Endothelial cell of umbilical vein (primary cell): ENCODE data around the gene ACTG1. TPM values are rescaled to one million over a fixed set of nuclear protein-coding genes. Genes with fewer than 3 reads are reported as not detected.

Experiments
- BruUV-seq: library from RNA; stranded (reverse); fragments of 400-500 nt; replicated peaks from 2 replicates; lab custom pipeline; 2021; lab: Mats Ljungman, UMichigan
- CTCF ChIA-PET: fragments of 300-600, 350-600 bp; sonication (Branson Sonifier 250); formaldehyde crosslinking; loops from one replicate; lab custom pipeline; 2021; ENCODE audit warnings: antibody characterized with exemption, inconsistent platforms; lab: Charles Lee
- POLR2A ChIA-PET: fragments of 300-600, 350-600 bp; sonication (Branson Sonifier 250); formaldehyde crosslinking; loops from one replicate; lab custom pipeline; 2021; ENCODE audit warnings: antibody characterized with exemption, inconsistent platforms; lab: Charles Lee
- DNase-seq: peaks from one replicate; pipeline ENCODE4 v3.0.0-alpha.2; 2011; ENCODE audit warnings: low read depth, low spot score
- FAIRE-seq: peaks from 2 replicates; lab custom pipeline; 2011; peaks lifted over from hg19 to GRCh38; lab: Jason Lieb, UNC
- H2AFZ ChIP-seq: 2 replicates; pipeline ENCODE4 v1.6.0; 2012; ENCODE audit warnings: low read depth, low read length, control low read depth, inconsistent platforms
- H3K27ac ChIP-seq: 2 replicates; pipeline ENCODE4 v1.5.1; 2011; ENCODE audit warnings: low read depth, mild to moderate bottlenecking, control low read depth, low read length, moderate library complexity; ENCODE audit not compliant: insufficient read depth
- H3K27me3 ChIP-seq, 2 experiments: 2 replicates each; pipeline versions ENCODE4 v1.6.0 to v1.6.1; 2011; ENCODE audit warnings: low read length in 2 of 2, mixed read lengths in 1 of 2; ENCODE audit not compliant: control insufficient read depth in 2 of 2, insufficient read depth in 2 of 2
- H3K36me3 ChIP-seq, 2 experiments: 2 replicates in 1 of 2; 3 replicates in 1 of 2; pipeline ENCODE4 v1.5.1; 2011; ENCODE audit warnings: low read length in 2 of 2, mild to moderate bottlenecking in 1 of 2, moderate library complexity in 1 of 2; ENCODE audit not compliant: control insufficient read depth in 2 of 2, insufficient read depth in 2 of 2; ENCODE audit errors: extremely low read depth in 1 of 2
- H3K4me1 ChIP-seq: 3 replicates; pipeline ENCODE4 v1.5.1; 2011; ENCODE audit warnings: mild to moderate bottlenecking, low read length; ENCODE audit not compliant: control insufficient read depth, insufficient read depth; ENCODE audit errors: extremely low read depth
- H3K4me2 ChIP-seq: 2 replicates; pipeline ENCODE4 v1.6.1; 2011; ENCODE audit warnings: low read length, control low read depth, mixed read lengths; ENCODE audit not compliant: insufficient read depth
- H3K4me3 ChIP-seq, 3 experiments: fragments of 200-600 bp in 1 of 3; sonication (generic), shearing (Covaris generic) in 1 of 3; replicated peaks in 1 of 3; 2 replicates each; pipeline ENCODE4 v1.5.1; 2011 to 2016; ENCODE audit warnings: control low read depth in 3 of 3, low read length in 3 of 3, mild to moderate bottlenecking in 2 of 3, inconsistent platforms in 1 of 3, low read depth in 1 of 3, moderate library complexity in 1 of 3; ENCODE audit not compliant: insufficient read depth in 1 of 3
- H3K79me2 ChIP-seq: 2 replicates; pipeline ENCODE4 v1.6.0; 2012; ENCODE audit warnings: low read length, inconsistent platforms; ENCODE audit not compliant: control insufficient read depth, insufficient read depth
- H3K9ac ChIP-seq: replicated peaks from 2 replicates; pipeline ENCODE3; 2011; ENCODE audit warnings: low read length, control low read depth; ENCODE audit not compliant: insufficient read depth; ENCODE audit errors: extremely low read depth
- H3K9me1 ChIP-seq: replicated peaks from 3 replicates; pipeline ENCODE4 v1.6.0; 2011; ENCODE audit warnings: mild to moderate bottlenecking, low read length; ENCODE audit not compliant: control insufficient read depth, insufficient read depth; ENCODE audit errors: extremely low read depth
- H3K9me3 ChIP-seq: replicated peaks from 2 replicates; pipeline ENCODE4 v1.5.1; 2012; ENCODE audit warnings: low read length, inconsistent platforms; ENCODE audit not compliant: control insufficient read depth, insufficient read depth
- H4K20me1 ChIP-seq: replicated peaks from 2 replicates; pipeline ENCODE3; 2011; ENCODE audit warnings: mild to moderate bottlenecking, low read length; ENCODE audit not compliant: control insufficient read depth, insufficient read depth; ENCODE audit errors: extremely low read depth
- CTCF ChIP-seq, 2 donors: IDR thresholded peaks; 1 replicate in 1 of 2; 2 replicates in 1 of 2; pipeline ENCODE4 v1.5.1; 2011; ENCODE audit warnings: low read length in 2 of 2, mild to moderate bottlenecking in 2 of 2, moderate library complexity in 2 of 2, control low read depth in 1 of 2, inconsistent platforms in 1 of 2, low read depth in 1 of 2; ENCODE audit not compliant: insufficient read depth in 1 of 2; ENCODE audit errors: extremely low read depth in 1 of 2
- EZH2 ChIP-seq: IDR thresholded peaks from 2 replicates; pipeline ENCODE4 v1.6.1; 2012; ENCODE audit warnings: borderline replicate concordance, low read depth, mild to moderate bottlenecking, moderate library complexity, low read length, inconsistent platforms; ENCODE audit not compliant: severe bottlenecking
- FOS ChIP-seq: IDR thresholded peaks from 2 replicates; pipeline ENCODE4 v1.6.1; 2011; ENCODE audit warnings: mild to moderate bottlenecking, low read length, moderate library complexity, borderline replicate concordance; ENCODE audit not compliant: insufficient read depth
- GATA2 ChIP-seq: IDR thresholded peaks from 2 replicates; pipeline ENCODE4 v1.7.0; 2011; ENCODE audit warnings: low read depth, mild to moderate bottlenecking, moderate library complexity, mixed read lengths, low read length; ENCODE audit not compliant: insufficient read length, insufficient read depth
- JUN ChIP-seq: IDR thresholded peaks from 2 replicates; pipeline ENCODE4 v1.6.1; 2011; ENCODE audit warnings: borderline replicate concordance, low read depth; ENCODE audit not compliant: insufficient read length, insufficient read depth
- MYC ChIP-seq: IDR thresholded peaks from one replicate; pipeline ENCODE4 v1.6.1; 2011; ENCODE audit warnings: mild to moderate bottlenecking, low read depth, low read length
- POLR2A ChIP-seq: IDR thresholded peaks from 2 replicates; pipeline ENCODE4 v1.6.1; 2012; ENCODE audit warnings: low read depth, mild to moderate bottlenecking, control low read depth, low read length
- POLR2AphosphoS5 ChIP-seq: IDR thresholded peaks from 2 replicates; pipeline ENCODE4 v1.6.1; 2012; ENCODE audit warnings: low read depth, mild to moderate bottlenecking, control low read depth, low read length, moderate library complexity; ENCODE audit not compliant: insufficient read depth
- dilution Hi-C: fragments of 300-500 bp; cut with MboI; formaldehyde crosslinking; loops from one replicate; pipeline ENCODE4 v1.15.0; 2019; ENCODE audit warnings: low sequenced_read_pairs; ENCODE audit not compliant: extremely low pct_ligation_motif_present
- intact Hi-C: fragments of 100-400 bp; cut with micrococcal nuclease; formaldehyde crosslinking; loops from one replicate; pipeline ENCODE4 v1.10.0; 2022
- polyA plus RNA-seq, 4 experiments: library from polyadenylated mRNA; depleted of rRNA in 3 of 4; stranded (reverse) in 3 of 4; unstranded in 1 of 4; fragments of >200 nt; gene quantifications; 2 replicates each; pipeline versions ENCODE4 v1.2.1 to v1.2.3, GENCODE V29; 2011 to 2012; ENCODE audit warnings: missing spikeins in 1 of 4
- total RNA-seq: library from RNA; stranded (reverse); gene quantifications from 2 replicates; pipeline ENCODE4 v1.2.3, GENCODE V29; 2021
- TF ChIP-seq, protein P1 (sequence below): IDR thresholded peaks from 2 replicates; pipeline ENCODE4 v1.6.1; 2011; ENCODE audit not compliant: insufficient read depth, insufficient read length

Gene ACTG1
- total and polyA plus RNA-seq, 2 donors (not counting 3 experiments of a cell fraction or from before 2014, with no cell fraction given), result 6,127 to 10,663 TPM

- no peaks in the 10 kb centered on the region for H3K9me1 ChIP-seq
- POLR2A ChIA-PET, result no interaction called here
- no peak for DNase-seq
- CTCF ChIA-PET, result no interaction called here
- no TSS peak for BruUV-seq
- H3K4me3 ChIP-seq, result no peak overlapping the region
- no peaks in the 10 kb centered on the region for H3K79me2 ChIP-seq
- H2AFZ ChIP-seq, result no peak overlapping the region
- intact Hi-C loops (no loop called here), dilution Hi-C loops (no loop called here)
- no peaks in the 10 kb centered on the region for H4K20me1 ChIP-seq
- H3K27ac ChIP-seq, result no peak overlapping the region
- no peaks in the 10 kb centered on the region for H3K36me3 ChIP-seq
- no peak overlapping the region for H3K9ac ChIP-seq
- no peak overlapping the region for H3K4me2 ChIP-seq
- FAIRE-seq, result no peak
- H3K27me3 ChIP-seq, result no peaks in the 10 kb centered on the region
- no peaks in the 10 kb centered on the region for H3K4me1 ChIP-seq
- no peak for TF ChIP-seq CTCF (IDR thresholded peaks at IDR 0.05; ENCODE audit: extremely low read depth in 1 of 2, insufficient read depth in 1 of 2, low read depth in 1 of 2, low read length in 2 of 2)
- TF ChIP-seq JUN, result no peak
- TF ChIP-seq FOS, result no peak
- TF ChIP-seq POLR2AphosphoS5, result no peak
- no peak for TF ChIP-seq POLR2A
- no peak for TF ChIP-seq MYC
- no peak for TF ChIP-seq EZH2
- no peak for TF ChIP-seq GATA2
- TF ChIP-seq, protein P1, sequence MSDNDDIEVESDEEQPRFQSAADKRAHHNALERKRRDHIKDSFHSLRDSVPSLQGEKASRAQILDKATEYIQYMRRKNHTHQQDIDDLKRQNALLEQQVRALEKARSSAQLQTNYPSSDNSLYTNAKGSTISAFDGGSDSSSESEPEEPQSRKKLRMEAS, result no peak
- no peaks in the 10 kb centered on the region for H3K9me3 ChIP-seq
Observed at GRCh38 chr17:81466564-81467472, 45.8 kb downstream of the ACTG1 start.
